ENCODE data around the gene KCNB1. TPM values are rescaled to one million over a fixed set of nuclear protein-coding genes. Genes with fewer than 3 reads are reported as not detected.

KCNB1 gene
- total RNA-seq, 4 donors from 2014 or later, result 1.9 to 5.6 (median 2.3) TPM

GRCh38 chr20:49435639-49436038, 46.8 kb downstream of the KCNB1 start:
- no peak for DNase-seq
- intact Hi-C loops (cut with DNase I; ENCODE audit: low total_unique reads), result no loop called here
- in situ Hi-C loops (cut with MboI; ENCODE audit: low pct_ligation_motif_present in 1 of 4, low pct_unique_long_range_greater_than_20kb in 1 of 4, low sequenced_read_pairs in 3 of 4), result no loop called here
- H3K4me1 ChIP-seq, result no peaks in the 10 kb centered on the region
- H3K27me3 ChIP-seq, result peaks cover 16% of the 10 kb centered on the region
- H3K9me3 ChIP-seq, result no peaks in the 10 kb centered on the region
- WGBS, 2 donors (ENCODE audit: low coverage in 1 of 2), result 90% methylated on average over 5 of the region's 5 CpGs; no CpG with 5 or more reads in 1 of the 2 donors
- H3K27ac ChIP-seq, result no peak overlapping the region
- no peaks in the 10 kb centered on the region for H3K36me3 ChIP-seq
- TF ChIP-seq EP300 (IDR thresholded peaks at IDR 0.05; ENCODE audit: low read depth) (no peak), CTCF (IDR thresholded peaks at IDR 0.05) (no peak), POLR2AphosphoS5 (IDR thresholded peaks at IDR 0.05) (no peak), POLR2A (IDR thresholded peaks at IDR 0.05) (no peak)
- no peak overlapping the region for H3K4me3 ChIP-seq

- no peaks in the 10 kb centered on the region for H3K4me1 ChIP-seq
- no peak for DNase-seq
- 61 to 65% methylated on average over 5 to 10 of the region's 10 CpGs for WGBS, 2 donors (ENCODE audit: low coverage in 1 of 2)
- H3K27ac ChIP-seq, result no peak overlapping the region
- no peaks in the 10 kb centered on the region for H3K36me3 ChIP-seq
- TF ChIP-seq POLR2AphosphoS5 (IDR thresholded peaks at IDR 0.05) (no peak), CTCF (IDR thresholded peaks at IDR 0.05) (no peak), POLR2A (IDR thresholded peaks at IDR 0.05) (no peak), EP300 (IDR thresholded peaks at IDR 0.05; ENCODE audit: low read depth) (no peak)
- peaks cover 9% of the 10 kb centered on the region for H3K27me3 ChIP-seq
- intact Hi-C loops (cut with DNase I; ENCODE audit: low total_unique reads), result no loop called here
- H3K9me3 ChIP-seq, result no peaks in the 10 kb centered on the region
- in situ Hi-C loops (cut with MboI; ENCODE audit: low pct_ligation_motif_present in 1 of 4, low pct_unique_long_range_greater_than_20kb in 1 of 4, low sequenced_read_pairs in 3 of 4), result no loop called here
- no peak overlapping the region for H3K4me3 ChIP-seq
Observed at GRCh38 chr20:49433333-49433732, 49.1 kb downstream of the KCNB1 start.

DNA sequence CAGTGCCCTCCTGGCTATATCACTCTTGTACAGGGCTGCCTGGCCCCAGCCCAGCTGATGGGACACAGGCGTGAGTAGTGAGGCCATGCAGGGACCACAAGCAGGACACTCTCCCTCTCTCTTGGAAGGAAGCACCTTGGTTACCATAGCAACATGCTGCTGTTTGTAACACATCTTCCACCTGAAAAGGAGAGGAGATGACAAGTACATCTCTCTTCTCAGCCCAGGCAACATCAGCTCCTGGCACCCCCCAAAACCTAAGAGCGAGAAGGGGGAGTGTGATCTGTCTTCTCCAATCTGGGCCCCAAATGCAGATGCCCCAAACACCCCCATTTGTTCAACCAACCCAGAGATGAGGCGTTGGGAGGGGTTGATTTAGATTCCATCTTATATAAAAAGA, 49.9 kb downstream of the KCNB1 start:
- Histone ChIP-seq H3K4me3 (no peak overlapping the region), H3K27ac (no peak overlapping the region), H3K36me3 (no peaks in the 10 kb centered on the region), H3K27me3 (peaks cover 4% of the 10 kb centered on the region), H3K4me1 (no peaks in the 10 kb centered on the region), H3K9me3 (no peaks in the 10 kb centered on the region)
- in situ Hi-C loops (cut with MboI; ENCODE audit: low pct_ligation_motif_present in 1 of 4, low pct_unique_long_range_greater_than_20kb in 1 of 4, low sequenced_read_pairs in 3 of 4), result no loop called here
- no peak for TF ChIP-seq POLR2AphosphoS5 (IDR thresholded peaks at IDR 0.05)
- TF ChIP-seq CTCF (IDR thresholded peaks at IDR 0.05), result no peak
- no peak for TF ChIP-seq POLR2A (IDR thresholded peaks at IDR 0.05)
- TF ChIP-seq EP300 (IDR thresholded peaks at IDR 0.05; ENCODE audit: low read depth), result no peak
- no peak for DNase-seq
- WGBS, 2 donors (ENCODE audit: low coverage in 1 of 2), result 68% methylated on average over 3 of the region's 3 CpGs; no CpG with 5 or more reads in 1 of the 2 donors
- intact Hi-C loops (cut with DNase I; ENCODE audit: low total_unique reads), result no loop called here

- intact Hi-C loops (cut with DNase I; ENCODE audit: low total_unique reads), result no loop called here
- TF ChIP-seq EP300 (IDR thresholded peaks at IDR 0.05; ENCODE audit: low read depth) (no peak), CTCF (IDR thresholded peaks at IDR 0.05) (no peak), POLR2AphosphoS5 (IDR thresholded peaks at IDR 0.05) (no peak), POLR2A (IDR thresholded peaks at IDR 0.05) (no peak)
- WGBS, 2 donors (ENCODE audit: low coverage in 1 of 2), result 50 to 75% methylated on average over 3 to 4 of the region's 4 CpGs
Observed at GRCh38 chr20:49431329-49431728, 51.1 kb downstream of the KCNB1 start.

More at GRCh38 chr20:49431329-49431728, 51.1 kb downstream of the KCNB1 start:
- Histone ChIP-seq H3K27ac (no peak overlapping the region), H3K27me3 (peaks cover 3% of the 10 kb centered on the region), H3K4me3 (no peak overlapping the region), H3K9me3 (no peaks in the 10 kb centered on the region), H3K36me3 (no peaks in the 10 kb centered on the region), H3K4me1 (no peaks in the 10 kb centered on the region)
- DNase-seq, result no peak
- in situ Hi-C loops (cut with MboI; ENCODE audit: low pct_ligation_motif_present in 1 of 4, low pct_unique_long_range_greater_than_20kb in 1 of 4, low sequenced_read_pairs in 3 of 4), result no loop called here

Data from transverse colon (tissue), 4 donors.